Upper lobe of left lung (tissue), 4 donors: ENCODE results near the gene RNF2.

ENCODE experiments used
- CTCF ChIP-seq, 6 experiments: fragments of 450-650 bp in 4 of 6; fragments of 200-600 bp in 2 of 6; sonication (generic) in 2 of 6; IDR thresholded peaks; one replicate each; pipeline ENCODE4 v1.5.1; 2016 to 2019; ENCODE audit warnings: antibody characterized with exemption in 6 of 6
- EP300 ChIP-seq, 4 donors: sonication (generic); formaldehyde crosslinking; IDR thresholded peaks; one replicate each; pipeline ENCODE4 v1.5.1; 2017; ENCODE audit warnings: antibody characterized with exemption in 4 of 4, control low read depth in 2 of 4
- POLR2A ChIP-seq, 4 donors: fragments of 450-650 bp; IDR thresholded peaks; one replicate each; pipeline ENCODE4 v1.5.1; 2016 to 2017; ENCODE audit warnings: antibody characterized with exemption in 4 of 4, mild to moderate bottlenecking in 2 of 4
- POLR2AphosphoS5 ChIP-seq, 2 donors: sonication (generic); formaldehyde crosslinking; IDR thresholded peaks; one replicate each; pipeline ENCODE4 v1.5.1; 2017; ENCODE audit warnings: antibody characterized with exemption in 2 of 2

- TF ChIP-seq CTCF (IDR thresholded peaks at IDR 0.05) (no peak), POLR2AphosphoS5 (IDR thresholded peaks at IDR 0.05) (no peak), POLR2A (IDR thresholded peaks at IDR 0.05) (no peak), EP300 (IDR thresholded peaks at IDR 0.05) (no peak)
These were observed 28.0 kb upstream of the RNF2 start for GRCh38 chr1:185017338-185017737.
